Stimulated activated CD4-positive, alpha-beta T cell treated with anti-CD3 and anti-CD28 coated beads, Interleukin-12 subunit alpha, Interleukin-12 subunit beta, amount 100 ng/mL, for 48 hours (primary cell): Measurements from ENCODE around the gene ZMYND11.

ENCODE experiments used
- DNase-seq, 3 donors: peaks; one replicate each; pipeline ENCODE4 v3.0.0-alpha.2; 2020; ENCODE audit warnings: low read depth in 2 of 3, low spot score in 1 of 3

Gene ZMYND11

GRCh38 chr10:190216-190615 lies 55.0 kb downstream of the ZMYND11 start:
- DNase-seq, result no peak

- DNase-seq, result no peak
These were observed 56.7 kb downstream of the ZMYND11 start for GRCh38 chr10:191703-192518.

GRCh38 chr10:194281-194680 lies 59.0 kb downstream of the ZMYND11 start:
- no peak for DNase-seq

GRCh38 chr10:200405-200804 lies 65.2 kb downstream of the ZMYND11 start:
- no peak for DNase-seq

- no peak for DNase-seq
These were observed 66.1 kb downstream of the ZMYND11 start for GRCh38 chr10:201328-201771.

- DNase-seq, result no peak
These were observed 73.4 kb downstream of the ZMYND11 start for GRCh38 chr10:208616-209015.

- no peak for DNase-seq
These were observed 74.1 kb downstream of the ZMYND11 start for GRCh38 chr10:209357-209756.

- no peak for DNase-seq
These were observed 75.0 kb downstream of the ZMYND11 start for GRCh38 chr10:210297-210696.

- no peak for DNase-seq
These were observed 80.2 kb downstream of the ZMYND11 start for GRCh38 chr10:215444-215843.

- DNase-seq, result no peak
These were observed 83.5 kb downstream of the ZMYND11 start for GRCh38 chr10:218798-219197.

GRCh38 chr10:219731-220472 lies 84.6 kb downstream of the ZMYND11 start:
- DNase-seq, result no peak

- DNase-seq, result no peak
These were observed 89.3 kb downstream of the ZMYND11 start for GRCh38 chr10:224571-224970.

GRCh38 chr10:226018-226417 lies 90.8 kb downstream of the ZMYND11 start:
- DNase-seq, result no peak

- no peak for DNase-seq
These were observed 91.8 kb downstream of the ZMYND11 start for GRCh38 chr10:227014-227413.

GRCh38 chr10:228366-228765 lies 93.1 kb downstream of the ZMYND11 start:
- no peak for DNase-seq

- DNase-seq, result no peak
These were observed 95.5 kb downstream of the ZMYND11 start for GRCh38 chr10:230758-231157.

- DNase-seq, result no peak
These were observed 96.8 kb downstream of the ZMYND11 start for GRCh38 chr10:232061-232460.

GRCh38 chr10:232878-233277 lies 97.6 kb downstream of the ZMYND11 start:
- no peak for DNase-seq

GRCh38 chr10:234708-235406 lies 99.6 kb downstream of the ZMYND11 start:
- DNase-seq, result no peak

- no peak for DNase-seq
These were observed 100.7 kb downstream of the ZMYND11 start for GRCh38 chr10:235915-236314.

- DNase-seq, result no peak
These were observed 103.9 kb downstream of the ZMYND11 start for GRCh38 chr10:239109-239508.

GRCh38 chr10:241451-241850 lies 106.2 kb downstream of the ZMYND11 start:
- no peak for DNase-seq
